Liver (tissue), 9 donors: Measurements from ENCODE around the gene ANKRD13A. TPM values are rescaled to one million over a fixed set of nuclear protein-coding genes. Genes with fewer than 3 reads are reported as not detected.

Experiments used
- DNase-seq: peaks from one replicate; pipeline ENCODE4 v3.0.0-alpha.2; 2017; ENCODE audit warnings: low spot score
- H3K27ac ChIP-seq, 2 donors: one replicate each; pipeline ENCODE4 v1.7.0; 2013; ENCODE audit warnings: inconsistent platforms in 2 of 2, low read length in 2 of 2, control low read depth in 1 of 2, low read depth in 1 of 2, mild to moderate bottlenecking in 1 of 2
- H3K27me3 ChIP-seq, 4 donors: one replicate each; pipeline versions ENCODE4 v1.6.1 to v1.7.0; 2013; ENCODE audit warnings: low read length in 3 of 4, inconsistent platforms in 1 of 4, mild to moderate bottlenecking in 1 of 4, moderate library complexity in 1 of 4; ENCODE audit not compliant: control insufficient read depth in 4 of 4, insufficient read depth in 4 of 4
- H3K36me3 ChIP-seq, 4 donors: one replicate each; pipeline versions ENCODE4 v1.6.1 to v1.7.0; 2013; ENCODE audit warnings: low read length in 3 of 4, mild to moderate bottlenecking in 3 of 4, low read depth in 1 of 4, moderate library complexity in 1 of 4; ENCODE audit not compliant: control insufficient read depth in 4 of 4, insufficient read depth in 3 of 4
- H3K4me1 ChIP-seq, 4 donors: one replicate each; pipeline versions ENCODE4 v1.6.1 to v1.7.0; 2013; ENCODE audit warnings: low read length in 3 of 4, mild to moderate bottlenecking in 3 of 4, moderate library complexity in 1 of 4; ENCODE audit not compliant: control insufficient read depth in 4 of 4, insufficient read depth in 4 of 4
- H3K4me3 ChIP-seq, 3 donors: one replicate each; pipeline versions ENCODE4 v1.6.1 to v1.7.0; 2013; ENCODE audit warnings: low read length in 3 of 3, control low read depth in 1 of 3, low read depth in 1 of 3, mild to moderate bottlenecking in 1 of 3
- H3K9ac ChIP-seq, 2 donors: one replicate each; pipeline ENCODE4 v1.7.0; 2013; ENCODE audit warnings: low read length in 2 of 2, mild to moderate bottlenecking in 2 of 2, moderate library complexity in 2 of 2, control low read depth in 1 of 2, low read depth in 1 of 2
- H3K9me3 ChIP-seq, 4 donors: one replicate each; pipeline versions ENCODE4 v1.6.1 to v1.7.0; 2013; ENCODE audit warnings: low read length in 3 of 4; ENCODE audit not compliant: control insufficient read depth in 4 of 4
- EGR1 ChIP-seq, 2 donors: IDR thresholded peaks; 2 replicates each; pipeline ENCODE4 v1.6.1; 2016 to 2018; ENCODE audit warnings: antibody characterized with exemption in 2 of 2, low read depth in 2 of 2
- FOXA2 ChIP-seq: IDR thresholded peaks from 2 replicates; pipeline ENCODE4 v1.6.1; 2016; ENCODE audit warnings: antibody characterized with exemption
- GABPA ChIP-seq, 2 donors: IDR thresholded peaks in 1 of 2; conservative IDR thresholded peaks in 1 of 2; 2 replicates each; pipeline ENCODE4 v1.6.1; 2016; ENCODE audit warnings: antibody characterized with exemption in 2 of 2, mild to moderate bottlenecking in 1 of 2, moderate library complexity in 1 of 2
- HNF4A ChIP-seq, 2 donors: conservative IDR thresholded peaks; 2 replicates each; pipeline ENCODE4 v1.6.1; 2016; ENCODE audit warnings: antibody characterized with exemption in 2 of 2, mild to moderate bottlenecking in 2 of 2
- RAD21 ChIP-seq, 2 donors: IDR thresholded peaks; 2 replicates each; pipeline ENCODE4 v1.6.1; 2016; ENCODE audit warnings: antibody characterized with exemption in 2 of 2, mild to moderate bottlenecking in 2 of 2
- REST ChIP-seq: IDR thresholded peaks from 2 replicates; pipeline ENCODE4 v1.6.1; 2016; ENCODE audit warnings: antibody characterized with exemption, mild to moderate bottlenecking
- RXRA ChIP-seq, 2 donors: IDR thresholded peaks; 2 replicates each; pipeline ENCODE4 v1.6.1; 2017 to 2018; ENCODE audit warnings: antibody characterized with exemption in 2 of 2, mild to moderate bottlenecking in 1 of 2
- SP1 ChIP-seq: IDR thresholded peaks from 2 replicates; pipeline ENCODE4 v1.6.1; 2018; ENCODE audit warnings: antibody characterized with exemption, mild to moderate bottlenecking
- ZBTB33 ChIP-seq: IDR thresholded peaks from 2 replicates; pipeline ENCODE4 v1.6.1; 2016; ENCODE audit warnings: antibody characterized with exemption
- WGBS: extraction: QIAGEN DNeasy Blood & Tissue Kit; methylation state at CpG from one replicate; pipeline ENCODE4 v1.1.7; 2013; 5-methylcytosine and 5-hydroxymethylcytosine counted together
- polyA plus RNA-seq, 2 donors: library from polyadenylated mRNA; stranded (reverse) in 1 of 2; unstranded in 1 of 2; fragments of 200-250 nt in 1 of 2; fragments of >200 nt in 1 of 2; fragmentation: Nextera tagmentation in 1 of 2; extraction: Ambion mirVana in 1 of 2; gene quantifications; one replicate each; pipeline versions ENCODE4 v1.2.1 to v1.2.3, GENCODE V29; 2013 to 2015
- total RNA-seq, 2 donors: library from RNA; depleted of rRNA; stranded (reverse); fragments of >200 nt; gene quantifications; one replicate each; pipeline ENCODE4 v1.2.3, GENCODE V29; 2014
- donor health status: healthy.
- donor health status: healthy.
- donor health status: healthy.
- donor health status: healthy.
- donor health status: healthy.

ANKRD13A gene
- total and polyA plus RNA-seq, 4 donors, result 7.0 to 40.5 (median 18.8) TPM

- no peak for TF ChIP-seq ZBTB33
- peak; percentile 35 for TF ChIP-seq REST
- TF ChIP-seq HNF4A (conservative IDR thresholded peaks at IDR 0.05), result peak; percentile 71 to 82
- TF ChIP-seq EGR1 (IDR thresholded peaks at IDR 0.05; ENCODE audit: low read depth in 2 of 2), result no peak
- peak; percentile 30 for TF ChIP-seq FOXA2
- TF ChIP-seq RXRA (IDR thresholded peaks at IDR 0.05), result peak; percentile 82 to 91
These were observed 12.9 kb downstream of the ANKRD13A start (continued) for GRCh38 chr12:110012137-110012536.

GRCh38 chr12:110012659-110013058, 13.4 kb downstream of the ANKRD13A start:
- H3K9ac ChIP-seq, result peak overlapping the region in 1 of 2 donors; percentile 60
- TF ChIP-seq ZBTB33, result no peak
- TF ChIP-seq SP1, result no peak
- no peak overlapping the region for H3K4me3 ChIP-seq
- H3K27ac ChIP-seq, result peak overlapping the region; percentile 49 to 88
- H3K27me3 ChIP-seq, result no peaks in the 10 kb centered on the region
- H3K36me3 ChIP-seq, result peaks cover 2 to 8% (median 6%) of the 10 kb centered on the region in 4 donors
- no peak for DNase-seq
- no peaks in the 10 kb centered on the region for H3K9me3 ChIP-seq
- 71% methylated on average over 4 of the region's 4 CpGs for WGBS
- H3K4me1 ChIP-seq, result peaks cover 3 to 25% (median 20%) of the 10 kb centered on the region in 4 donors

- no peaks in the 10 kb centered on the region for H3K9me3 ChIP-seq
- 64% methylated on average over 2 of the region's 2 CpGs for WGBS
- DNase-seq, result no peak
- no peak for TF ChIP-seq GABPA (IDR thresholded peaks at IDR 0.05 in 1 of 2, conservative IDR thresholded peaks at IDR 0.05 in 1 of 2)
- peak; percentile 10 to 17 for TF ChIP-seq RAD21 (IDR thresholded peaks at IDR 0.05)
- TF ChIP-seq RXRA (IDR thresholded peaks at IDR 0.05), result no peak
- H3K27ac ChIP-seq, result no peak overlapping the region
- H3K4me1 ChIP-seq, result peaks cover 3 to 25% (median 20%) of the 10 kb centered on the region in 4 donors
- no peak overlapping the region for H3K9ac ChIP-seq
- peaks cover 7 to 24% (median 23%) of the 10 kb centered on the region in 4 donors for H3K36me3 ChIP-seq
- H3K27me3 ChIP-seq, result no peaks in the 10 kb centered on the region
- H3K4me3 ChIP-seq, result no peak overlapping the region
These were observed 15.9 kb downstream of the ANKRD13A start for GRCh38 chr12:110015132-110015531.
